BJ (cell line): ENCODE data around the gene CDK16. TPM values are rescaled to one million over a fixed set of nuclear protein-coding genes. Genes with fewer than 3 reads are reported as not detected.

Experiments used
- CTCF ChIA-PET: fragments of 350-600 bp; formaldehyde crosslinking; extraction: SDS; loops from one replicate; lab custom pipeline; 2021; ENCODE audit warnings: antibody characterized with exemption, inconsistent platforms; lab: Yijun Ruan, JAX
- POLR2A ChIA-PET: fragments of 300-600 bp; sonication (Branson Sonifier 250); formaldehyde crosslinking; extraction: SDS; loops from one replicate; lab custom pipeline; 2021; ENCODE audit warnings: antibody characterized with exemption; lab: Charles Lee
- DNase-seq: peaks from one replicate; pipeline ENCODE4 v3.0.0-alpha.2; 2011; ENCODE audit warnings: low read depth
- H3K27me3 ChIP-seq: 2 replicates; pipeline ENCODE4 v1.6.0; 2011; ENCODE audit warnings: low read length; ENCODE audit not compliant: control insufficient read depth, insufficient read depth
- H3K36me3 ChIP-seq: 2 replicates; pipeline ENCODE4 v1.5.1; 2011; ENCODE audit warnings: low read length; ENCODE audit not compliant: control insufficient read depth, insufficient read depth
- H3K4me3 ChIP-seq: 2 replicates; pipeline ENCODE4 v1.5.1; 2011; ENCODE audit warnings: low read depth, mild to moderate bottlenecking, control low read depth, low read length
- polyA plus RNA-seq: library from polyadenylated mRNA; depleted of rRNA; stranded (reverse); fragments of >200 nt; gene quantifications from 2 replicates; pipeline ENCODE4 v1.2.3, GENCODE V29; 2011
- TF ChIP-seq, protein P1 (sequence below): IDR thresholded peaks from 2 replicates; pipeline ENCODE4 v1.5.1; 2011; ENCODE audit warnings: low read depth, mild to moderate bottlenecking, control low read depth, inconsistent platforms, low read length, moderate library complexity; ENCODE audit not compliant: insufficient read depth

The CDK16 gene
- polyA plus RNA-seq, 1 experiment = 167 TPM

GRCh38 chrX:47235691-47236103 is 17.2 kb downstream of the CDK16 start:
- CTCF ChIA-PET = interaction anchor here (0.8 kb wide), 1 partner anchor 76 kb away, joined by 3 read pairs; no protein-coding TSS in a partner anchor
- H3K4me3 ChIP-seq = no peak overlapping the region
- DNase-seq = no peak
- H3K36me3 ChIP-seq = peaks cover 4% of the 10 kb centered on the region
- TF ChIP-seq, protein P1, sequence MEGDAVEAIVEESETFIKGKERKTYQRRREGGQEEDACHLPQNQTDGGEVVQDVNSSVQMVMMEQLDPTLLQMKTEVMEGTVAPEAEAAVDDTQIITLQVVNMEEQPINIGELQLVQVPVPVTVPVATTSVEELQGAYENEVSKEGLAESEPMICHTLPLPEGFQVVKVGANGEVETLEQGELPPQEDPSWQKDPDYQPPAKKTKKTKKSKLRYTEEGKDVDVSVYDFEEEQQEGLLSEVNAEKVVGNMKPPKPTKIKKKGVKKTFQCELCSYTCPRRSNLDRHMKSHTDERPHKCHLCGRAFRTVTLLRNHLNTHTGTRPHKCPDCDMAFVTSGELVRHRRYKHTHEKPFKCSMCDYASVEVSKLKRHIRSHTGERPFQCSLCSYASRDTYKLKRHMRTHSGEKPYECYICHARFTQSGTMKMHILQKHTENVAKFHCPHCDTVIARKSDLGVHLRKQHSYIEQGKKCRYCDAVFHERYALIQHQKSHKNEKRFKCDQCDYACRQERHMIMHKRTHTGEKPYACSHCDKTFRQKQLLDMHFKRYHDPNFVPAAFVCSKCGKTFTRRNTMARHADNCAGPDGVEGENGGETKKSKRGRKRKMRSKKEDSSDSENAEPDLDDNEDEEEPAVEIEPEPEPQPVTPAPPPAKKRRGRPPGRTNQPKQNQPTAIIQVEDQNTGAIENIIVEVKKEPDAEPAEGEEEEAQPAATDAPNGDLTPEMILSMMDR = no peak
- POLR2A ChIA-PET = no interaction called here
- no peaks in the 10 kb centered on the region for H3K27me3 ChIP-seq

DNA sequence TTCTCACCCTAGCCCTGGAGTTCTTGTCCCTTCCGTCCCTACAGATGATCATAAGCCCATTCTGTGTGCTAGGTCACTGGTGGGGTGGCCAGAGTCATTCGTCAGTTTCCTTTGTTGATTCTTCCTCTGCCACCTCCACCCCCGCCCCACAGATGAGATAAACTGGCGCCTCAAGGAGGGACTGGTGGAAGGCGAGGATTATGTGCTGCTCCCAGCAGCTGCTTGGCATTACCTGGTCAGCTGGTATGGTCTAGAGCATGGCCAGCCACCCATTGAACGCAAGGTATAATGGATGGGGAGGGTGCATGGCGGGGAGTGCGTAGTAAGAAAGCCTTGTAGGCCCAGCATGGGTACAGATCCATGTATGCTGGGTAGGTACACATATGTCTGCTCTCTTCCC is 20.7 kb downstream of the CDK16 start:
- H3K36me3 ChIP-seq = peaks cover 20% of the 10 kb centered on the region
- TF ChIP-seq, protein P1 = no peak
- H3K4me3 ChIP-seq = no peak overlapping the region
- H3K27me3 ChIP-seq = no peaks in the 10 kb centered on the region
- ChIA-PET POLR2A (no interaction called here), CTCF (no interaction called here)
- no peak for DNase-seq

DNA sequence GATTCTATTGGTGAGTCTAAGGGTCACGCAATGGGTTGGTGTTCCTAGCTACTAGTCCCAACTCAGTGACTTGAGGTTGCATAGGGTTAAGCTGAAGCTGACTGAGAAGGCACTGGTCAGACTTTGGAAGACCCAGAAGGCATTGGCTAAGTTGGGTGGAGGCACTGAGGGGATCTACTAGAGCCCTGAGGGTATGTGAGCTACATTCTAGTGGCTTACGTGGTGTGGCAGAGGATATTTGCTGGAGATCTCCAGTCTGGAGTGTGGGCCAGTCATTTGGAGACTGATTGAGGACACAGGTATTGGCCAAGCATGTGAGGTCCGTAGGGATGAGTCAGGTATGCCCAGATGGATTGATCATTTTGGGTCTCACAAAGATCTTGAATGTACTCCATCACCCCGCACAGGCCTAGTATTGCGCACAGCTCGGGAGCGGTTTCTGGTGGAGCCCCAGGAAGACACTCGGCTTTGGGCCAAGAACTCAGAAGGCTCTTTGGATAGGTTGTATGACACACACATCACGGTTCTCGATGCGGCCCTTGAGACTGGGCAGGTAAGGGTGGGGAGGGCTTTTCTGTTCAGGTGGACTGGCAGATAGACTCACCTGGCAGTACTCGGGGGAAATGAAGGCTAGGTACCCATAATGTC is 21.5 kb downstream of the CDK16 start:
- Histone ChIP-seq H3K36me3 (peaks cover 25% of the 10 kb centered on the region), H3K4me3 (no peak overlapping the region), H3K27me3 (no peaks in the 10 kb centered on the region)
- POLR2A ChIA-PET = no interaction called here
- no peak for DNase-seq
- CTCF ChIA-PET = no interaction called here
- TF ChIP-seq, protein P1 = no peak

- no peaks in the 10 kb centered on the region for H3K27me3 ChIP-seq
- peaks cover 25% of the 10 kb centered on the region for H3K36me3 ChIP-seq
- TF ChIP-seq, protein P1 = no peak
- H3K4me3 ChIP-seq = no peak overlapping the region
- POLR2A ChIA-PET = no interaction called here
- CTCF ChIA-PET = no interaction called here
- DNase-seq = no peak
These were observed 22.1 kb downstream of the CDK16 start for GRCh38 chrX:47240619-47241018.

DNA sequence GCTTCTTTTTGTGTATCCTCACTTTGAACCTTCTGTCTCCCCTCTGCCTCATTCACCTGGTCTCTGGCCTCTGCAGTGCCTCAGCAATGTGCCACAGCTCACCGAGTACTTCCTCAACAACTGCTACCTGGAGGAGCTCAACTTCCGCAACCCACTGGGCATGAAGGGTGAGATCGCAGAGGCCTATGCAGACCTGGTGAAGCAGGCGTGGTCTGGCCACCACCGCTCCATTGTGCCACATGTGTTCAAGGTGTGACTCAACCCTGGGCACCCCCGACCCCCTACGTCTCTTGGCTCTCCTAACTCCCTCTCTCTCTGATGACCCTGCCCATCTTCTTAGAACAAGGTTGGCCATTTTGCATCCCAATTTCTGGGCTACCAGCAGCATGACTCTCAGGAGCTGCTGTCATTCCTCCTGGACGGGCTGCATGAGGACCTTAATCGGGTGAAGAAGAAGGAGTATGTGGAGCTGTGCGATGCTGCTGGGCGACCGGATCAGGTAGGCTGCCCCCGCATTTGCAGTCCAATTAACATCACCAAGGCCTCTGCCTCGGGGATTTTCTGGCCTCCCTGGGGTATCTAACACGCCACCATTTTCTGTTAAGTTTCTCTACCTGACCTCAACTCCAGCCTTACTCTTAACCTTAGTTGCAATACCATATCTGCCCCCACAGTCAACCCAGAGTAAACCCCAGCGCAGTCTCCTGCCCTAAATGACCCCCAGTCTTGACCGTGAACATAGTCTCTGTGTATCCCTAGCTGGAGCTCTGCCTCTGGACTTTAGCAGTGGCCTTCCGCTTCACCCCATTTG is 22.9 kb downstream of the CDK16 start:
- CTCF ChIA-PET = no interaction called here
- TF ChIP-seq, protein P1 = no peak
- H3K27me3 ChIP-seq = no peaks in the 10 kb centered on the region
- peaks cover 25% of the 10 kb centered on the region for H3K36me3 ChIP-seq
- POLR2A ChIA-PET = no interaction called here
- H3K4me3 ChIP-seq = no peak overlapping the region
- no peak for DNase-seq
